Smooth muscle cell (in vitro differentiated cells): ENCODE results near the gene POMT1. TPM values are rescaled to one million over a fixed set of nuclear protein-coding genes. Genes with fewer than 3 reads are reported as not detected.

Experiments used
- DNase-seq: peaks from one replicate; lab custom pipeline; 2025; ENCODE audit not compliant: unreplicated experiment; lab: John Stamatoyannopoulos, UW
- H2AFZ ChIP-seq: fragments of 200-600 bp; sonication (generic); 2 replicates; pipeline ENCODE4 v1.6.0; 2016; ENCODE audit warnings: antibody characterized with exemption, low read depth, mild to moderate bottlenecking
- H3F3A ChIP-seq: fragments of 200-600 bp; sonication (generic); 2 replicates; pipeline ENCODE4 v1.6.0; 2017; ENCODE audit warnings: antibody characterized with exemption, low read depth
- H3K27ac ChIP-seq: fragments of 200-600 bp; sonication (generic); 2 replicates; pipeline ENCODE4 v1.5.1; 2016; ENCODE audit warnings: low read depth, mild to moderate bottlenecking
- H3K27me3 ChIP-seq: fragments of 200-600 bp; sonication (generic); 2 replicates; pipeline ENCODE4 v1.6.1; 2016; ENCODE audit warnings: low read depth, mild to moderate bottlenecking
- H3K36me3 ChIP-seq: fragments of 200-600 bp; sonication (generic); 2 replicates; pipeline ENCODE4 v1.5.1; 2016; ENCODE audit warnings: low read depth
- H3K4me1 ChIP-seq: fragments of 200-600 bp; sonication (generic); 2 replicates; pipeline ENCODE4 v1.5.1; 2016; ENCODE audit warnings: low read depth
- H3K4me2 ChIP-seq: fragments of 200-600 bp; sonication (generic); 2 replicates; pipeline ENCODE4 v1.6.0; 2016; ENCODE audit warnings: mild to moderate bottlenecking
- H3K4me3 ChIP-seq: fragments of 200-600 bp; sonication (generic); 2 replicates; pipeline ENCODE4 v1.5.1; 2016; ENCODE audit warnings: mild to moderate bottlenecking
- H3K79me2 ChIP-seq: fragments of 200-600 bp; sonication (generic); 2 replicates; pipeline ENCODE4 v1.6.0; 2016; ENCODE audit warnings: low read depth, mild to moderate bottlenecking
- H3K9ac ChIP-seq: fragments of 200-600 bp; sonication (generic); 2 replicates; pipeline ENCODE4 v1.6.0; 2016; ENCODE audit warnings: low read depth
- H3K9me3 ChIP-seq: fragments of 200-600 bp; sonication (generic); replicated peaks from 2 replicates; pipeline ENCODE4 v1.5.1; 2016; ENCODE audit warnings: low read depth
- H4K20me1 ChIP-seq: fragments of 200-600 bp; sonication (generic); 2 replicates; pipeline ENCODE4 v1.6.0; 2016; ENCODE audit warnings: low read depth
- WGBS: methylation state at CpG from one replicate; pipeline ENCODE4 v1.1.7; 2016; ENCODE audit warnings: low lambda C conversion rate; 5-methylcytosine and 5-hydroxymethylcytosine counted together
- polyA plus RNA-seq: library from polyadenylated mRNA; unstranded; fragments of >200 nt; fragmentation: Nextera tagmentation; extraction: Ambion mirVana; gene quantifications from 2 replicates; pipeline ENCODE4 v1.2.1, GENCODE V29; 2016
- total RNA-seq: library from RNA; depleted of rRNA; stranded (reverse); fragments of >200 nt; gene quantifications from 2 replicates; pipeline ENCODE4 v1.2.3, GENCODE V29; 2014
- TF ChIP-seq, protein P1 (sequence below): fragments of 200-600 bp; sonication (generic); IDR thresholded peaks from 2 replicates; pipeline ENCODE4 v1.5.1; 2017; ENCODE audit warnings: borderline replicate concordance, mild to moderate bottlenecking, antibody characterized with exemption; ENCODE audit not compliant: insufficient read depth, poor library complexity, severe bottlenecking

POMT1 gene
- total and polyA plus RNA-seq, 2 experiments from 2014 or later = 11.8 to 15.2 TPM

DNA sequence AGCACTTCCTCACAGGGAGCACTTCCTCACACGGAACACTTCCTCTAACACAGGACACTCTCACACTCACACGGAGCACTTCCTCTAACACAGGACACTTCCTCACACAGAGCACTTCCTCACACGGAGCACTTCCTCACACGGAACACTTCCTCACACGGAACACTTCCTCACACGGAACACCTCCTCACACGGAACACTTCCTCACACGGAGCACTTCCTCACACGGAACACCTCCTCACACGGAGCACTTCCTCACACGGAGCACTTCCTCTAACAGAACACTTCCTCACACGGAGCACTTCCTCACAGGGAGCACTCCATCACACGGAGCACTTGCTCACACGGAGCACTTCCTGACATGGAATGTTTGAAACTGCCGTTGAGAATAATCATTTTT, 13.4 kb downstream of the POMT1 start:
- Histone ChIP-seq H3K79me2 (no peaks in the 10 kb centered on the region), H3K4me1 (no peaks in the 10 kb centered on the region), H3K27ac (no peak overlapping the region), H3K4me3 (no peak overlapping the region), H3K4me2 (no peak overlapping the region), H3K9ac (no peak overlapping the region), H3K9me3 (no peaks in the 10 kb centered on the region), H3K36me3 (no peaks in the 10 kb centered on the region), H3F3A (no peaks in the 10 kb centered on the region), H3K27me3 (no peaks in the 10 kb centered on the region), H4K20me1 (no peaks in the 10 kb centered on the region), H2AFZ (no peak overlapping the region)
- WGBS = 94% methylated on average over 15 of the region's 15 CpGs
- DNase-seq = no peak
- TF ChIP-seq, protein P1, sequence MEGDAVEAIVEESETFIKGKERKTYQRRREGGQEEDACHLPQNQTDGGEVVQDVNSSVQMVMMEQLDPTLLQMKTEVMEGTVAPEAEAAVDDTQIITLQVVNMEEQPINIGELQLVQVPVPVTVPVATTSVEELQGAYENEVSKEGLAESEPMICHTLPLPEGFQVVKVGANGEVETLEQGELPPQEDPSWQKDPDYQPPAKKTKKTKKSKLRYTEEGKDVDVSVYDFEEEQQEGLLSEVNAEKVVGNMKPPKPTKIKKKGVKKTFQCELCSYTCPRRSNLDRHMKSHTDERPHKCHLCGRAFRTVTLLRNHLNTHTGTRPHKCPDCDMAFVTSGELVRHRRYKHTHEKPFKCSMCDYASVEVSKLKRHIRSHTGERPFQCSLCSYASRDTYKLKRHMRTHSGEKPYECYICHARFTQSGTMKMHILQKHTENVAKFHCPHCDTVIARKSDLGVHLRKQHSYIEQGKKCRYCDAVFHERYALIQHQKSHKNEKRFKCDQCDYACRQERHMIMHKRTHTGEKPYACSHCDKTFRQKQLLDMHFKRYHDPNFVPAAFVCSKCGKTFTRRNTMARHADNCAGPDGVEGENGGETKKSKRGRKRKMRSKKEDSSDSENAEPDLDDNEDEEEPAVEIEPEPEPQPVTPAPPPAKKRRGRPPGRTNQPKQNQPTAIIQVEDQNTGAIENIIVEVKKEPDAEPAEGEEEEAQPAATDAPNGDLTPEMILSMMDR = no peak

DNA sequence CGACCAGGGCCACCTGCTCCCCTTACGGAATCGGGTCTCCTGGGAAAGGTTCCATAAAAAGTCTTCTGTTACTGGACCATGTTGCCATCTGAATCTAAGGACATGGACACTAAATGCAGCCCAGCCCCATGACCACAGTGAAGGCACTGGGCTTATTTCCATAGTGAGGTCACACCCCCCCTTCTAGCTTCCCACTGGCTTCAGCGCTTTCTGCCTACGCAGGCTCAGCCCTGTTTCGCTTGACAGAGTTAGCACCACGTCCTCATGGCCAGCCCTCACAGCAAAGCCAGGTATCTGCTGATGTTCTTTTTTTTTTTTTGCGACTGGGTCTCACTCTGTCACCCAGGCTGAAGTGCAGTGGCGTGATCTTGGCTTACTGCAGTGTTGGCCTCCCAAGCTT, 14.2 kb downstream of the POMT1 start:
- Histone ChIP-seq H3K79me2 (no peaks in the 10 kb centered on the region), H2AFZ (no peak overlapping the region), H3K9ac (no peak overlapping the region), H3K27ac (no peak overlapping the region), H3K36me3 (no peaks in the 10 kb centered on the region), H3K4me3 (no peak overlapping the region), H3K4me1 (no peaks in the 10 kb centered on the region), H3F3A (no peaks in the 10 kb centered on the region), H4K20me1 (no peaks in the 10 kb centered on the region), H3K27me3 (no peaks in the 10 kb centered on the region), H3K4me2 (no peak overlapping the region), H3K9me3 (no peaks in the 10 kb centered on the region)
- WGBS = 98% methylated on average over 9 of the region's 9 CpGs
- TF ChIP-seq, protein P1 = no peak
- no peak for DNase-seq

DNA sequence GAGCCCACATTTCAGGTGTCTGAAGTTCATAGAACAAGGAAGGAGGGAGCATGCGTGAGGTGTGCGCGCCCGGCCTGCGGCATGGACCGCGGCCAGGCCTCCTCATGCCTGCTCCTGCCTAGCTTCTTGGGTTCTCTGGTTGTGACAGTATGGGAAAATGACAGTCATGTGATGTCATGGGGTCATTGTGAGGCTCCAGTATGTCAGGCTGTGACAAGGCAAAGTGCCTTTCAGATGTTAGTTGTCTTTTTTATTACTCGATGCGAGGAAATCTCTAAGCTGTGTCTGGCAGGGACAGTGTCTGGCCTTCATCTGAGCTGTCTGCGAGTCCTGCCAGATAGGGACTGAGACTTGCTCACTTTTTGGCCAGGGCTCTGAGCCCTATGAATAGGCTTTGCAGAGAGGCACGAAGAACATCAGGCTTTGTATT, 15.1 kb downstream of the POMT1 start:
- H3K79me2 ChIP-seq = no peaks in the 10 kb centered on the region
- H3K27me3 ChIP-seq = no peaks in the 10 kb centered on the region
- peaks cover 2% of the 10 kb centered on the region for H3F3A ChIP-seq
- WGBS = 70% methylated on average over 11 of the region's 11 CpGs
- TF ChIP-seq, protein P1 = no peak
- H2AFZ ChIP-seq = no peak overlapping the region
- H3K4me2 ChIP-seq = no peak overlapping the region
- H3K9me3 ChIP-seq = no peaks in the 10 kb centered on the region
- no peak overlapping the region for H3K4me3 ChIP-seq
- no peaks in the 10 kb centered on the region for H3K36me3 ChIP-seq
- H3K27ac ChIP-seq = no peak overlapping the region
- H3K9ac ChIP-seq = no peak overlapping the region
- DNase-seq = no peak
- no peaks in the 10 kb centered on the region for H4K20me1 ChIP-seq
- H3K4me1 ChIP-seq = no peaks in the 10 kb centered on the region

DNA sequence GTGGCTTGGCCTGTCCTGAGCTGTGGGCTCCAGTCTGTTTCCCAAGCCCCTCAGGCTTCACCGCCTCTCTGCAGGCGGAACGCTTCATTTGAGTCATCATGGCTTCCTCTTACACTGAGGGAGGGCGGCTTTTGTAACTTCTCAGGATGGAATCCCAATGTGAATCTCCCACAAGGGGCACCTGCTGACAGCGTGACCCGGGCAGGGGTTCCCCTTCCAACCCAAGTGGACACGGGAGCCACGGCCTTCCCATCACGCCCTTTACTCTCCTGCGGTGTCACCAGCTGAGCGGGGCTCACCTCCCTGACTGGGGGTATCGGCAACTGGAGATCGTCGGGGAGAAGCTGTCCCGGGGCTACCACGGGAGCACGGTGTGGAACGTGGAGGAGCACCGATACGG, 15.8 kb downstream of the POMT1 start:
- H3K27ac ChIP-seq = no peak overlapping the region
- no peak for DNase-seq
- no peaks in the 10 kb centered on the region for H3K4me1 ChIP-seq
- peaks cover 6% of the 10 kb centered on the region for H3F3A ChIP-seq
- H3K27me3 ChIP-seq = no peaks in the 10 kb centered on the region
- no peak overlapping the region for H3K4me2 ChIP-seq
- H3K4me3 ChIP-seq = no peak overlapping the region
- H3K79me2 ChIP-seq = no peaks in the 10 kb centered on the region
- no peaks in the 10 kb centered on the region for H3K36me3 ChIP-seq
- 95% methylated on average over 20 of the region's 20 CpGs for WGBS
- peaks cover 4% of the 10 kb centered on the region for H4K20me1 ChIP-seq
- TF ChIP-seq, protein P1 = no peak
- H3K9ac ChIP-seq = no peak overlapping the region
- no peak overlapping the region for H2AFZ ChIP-seq
- H3K9me3 ChIP-seq = no peaks in the 10 kb centered on the region
